Choroid plexus epithelial cell (primary cell): Measurements from ENCODE around the gene MICU1.
A peak's percentile ranks its signal among the peaks of the same experiment; 100 is the strongest.

Source experiments
- DNase-seq: peaks from one replicate; pipeline ENCODE4 v3.0.0-alpha.2; 2010; ENCODE audit warnings: low read depth
- H3K4me3 ChIP-seq: 2 replicates; pipeline ENCODE4 v1.5.1; 2011; ENCODE audit warnings: low read depth, mild to moderate bottlenecking, control low read depth, low read length, moderate library complexity
- TF ChIP-seq, protein P1 (sequence below): conservative IDR thresholded peaks from 2 replicates; pipeline ENCODE4 v1.5.1; 2011; ENCODE audit warnings: low read depth, mild to moderate bottlenecking, control low read depth, inconsistent platforms, low read length, moderate library complexity

The MICU1 gene

DNA sequence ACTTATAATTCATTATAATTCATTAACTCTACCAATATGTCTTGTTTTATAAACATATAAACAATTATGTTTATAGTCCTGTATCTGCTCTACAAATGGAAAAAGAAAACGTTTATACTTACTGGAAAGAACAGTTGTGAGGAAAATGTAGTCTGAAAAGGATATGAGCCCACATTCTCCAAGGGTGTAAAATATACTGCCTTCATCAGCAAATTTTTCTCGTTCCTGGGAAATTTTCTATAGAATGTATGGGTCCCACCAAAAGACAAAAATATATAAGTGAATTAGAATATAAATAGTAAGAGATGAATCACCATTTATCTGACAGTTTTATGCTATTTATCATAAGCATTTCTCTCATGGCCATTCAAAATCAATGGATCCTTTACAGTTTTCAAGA is 117.8 kb downstream of the MICU1 start:
- TF ChIP-seq, protein P1, sequence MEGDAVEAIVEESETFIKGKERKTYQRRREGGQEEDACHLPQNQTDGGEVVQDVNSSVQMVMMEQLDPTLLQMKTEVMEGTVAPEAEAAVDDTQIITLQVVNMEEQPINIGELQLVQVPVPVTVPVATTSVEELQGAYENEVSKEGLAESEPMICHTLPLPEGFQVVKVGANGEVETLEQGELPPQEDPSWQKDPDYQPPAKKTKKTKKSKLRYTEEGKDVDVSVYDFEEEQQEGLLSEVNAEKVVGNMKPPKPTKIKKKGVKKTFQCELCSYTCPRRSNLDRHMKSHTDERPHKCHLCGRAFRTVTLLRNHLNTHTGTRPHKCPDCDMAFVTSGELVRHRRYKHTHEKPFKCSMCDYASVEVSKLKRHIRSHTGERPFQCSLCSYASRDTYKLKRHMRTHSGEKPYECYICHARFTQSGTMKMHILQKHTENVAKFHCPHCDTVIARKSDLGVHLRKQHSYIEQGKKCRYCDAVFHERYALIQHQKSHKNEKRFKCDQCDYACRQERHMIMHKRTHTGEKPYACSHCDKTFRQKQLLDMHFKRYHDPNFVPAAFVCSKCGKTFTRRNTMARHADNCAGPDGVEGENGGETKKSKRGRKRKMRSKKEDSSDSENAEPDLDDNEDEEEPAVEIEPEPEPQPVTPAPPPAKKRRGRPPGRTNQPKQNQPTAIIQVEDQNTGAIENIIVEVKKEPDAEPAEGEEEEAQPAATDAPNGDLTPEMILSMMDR = no peak
- no peak overlapping the region for H3K4me3 ChIP-seq
- DNase-seq = no peak

DNA sequence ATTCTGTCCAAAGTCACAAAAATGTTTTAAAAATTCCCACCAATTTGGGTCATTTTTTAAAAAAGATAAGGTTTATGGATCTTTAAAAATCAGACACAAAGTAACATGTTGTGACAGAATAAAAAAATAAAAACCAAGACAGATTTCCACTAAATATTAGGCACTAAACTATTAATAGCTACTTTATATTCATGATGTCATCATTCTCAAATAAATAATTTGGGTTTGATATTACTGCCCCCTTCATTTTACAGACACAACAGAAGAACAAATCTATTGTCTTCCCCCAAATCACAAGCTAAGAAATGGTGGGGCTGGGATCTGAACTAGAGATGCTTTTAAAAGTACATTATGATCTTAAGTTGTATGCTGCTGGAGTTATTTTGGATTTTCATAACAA is 119.4 kb downstream of the MICU1 start:
- TF ChIP-seq, protein P1 = no peak
- H3K4me3 ChIP-seq = no peak overlapping the region
- no peak for DNase-seq

DNA sequence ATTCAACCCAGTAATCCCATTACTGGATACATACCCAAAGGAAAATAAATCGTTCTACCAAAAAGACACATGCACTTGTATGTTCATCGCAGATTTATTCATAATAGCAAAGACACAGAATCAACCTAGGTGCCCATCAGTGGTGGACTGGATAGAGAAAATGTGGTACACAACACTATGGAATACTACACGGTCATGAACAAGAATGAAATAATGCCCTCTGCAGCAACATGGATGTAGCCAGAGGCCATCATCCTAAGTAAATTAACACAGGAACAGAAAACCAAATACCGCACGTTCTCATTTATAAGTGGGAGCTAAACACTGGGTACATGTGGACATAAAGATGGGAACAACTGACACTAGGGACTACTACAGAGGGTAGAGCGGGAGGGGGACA is 120.4 kb downstream of the MICU1 start:
- no peak overlapping the region for H3K4me3 ChIP-seq
- TF ChIP-seq, protein P1 = no peak
- DNase-seq = no peak

DNA sequence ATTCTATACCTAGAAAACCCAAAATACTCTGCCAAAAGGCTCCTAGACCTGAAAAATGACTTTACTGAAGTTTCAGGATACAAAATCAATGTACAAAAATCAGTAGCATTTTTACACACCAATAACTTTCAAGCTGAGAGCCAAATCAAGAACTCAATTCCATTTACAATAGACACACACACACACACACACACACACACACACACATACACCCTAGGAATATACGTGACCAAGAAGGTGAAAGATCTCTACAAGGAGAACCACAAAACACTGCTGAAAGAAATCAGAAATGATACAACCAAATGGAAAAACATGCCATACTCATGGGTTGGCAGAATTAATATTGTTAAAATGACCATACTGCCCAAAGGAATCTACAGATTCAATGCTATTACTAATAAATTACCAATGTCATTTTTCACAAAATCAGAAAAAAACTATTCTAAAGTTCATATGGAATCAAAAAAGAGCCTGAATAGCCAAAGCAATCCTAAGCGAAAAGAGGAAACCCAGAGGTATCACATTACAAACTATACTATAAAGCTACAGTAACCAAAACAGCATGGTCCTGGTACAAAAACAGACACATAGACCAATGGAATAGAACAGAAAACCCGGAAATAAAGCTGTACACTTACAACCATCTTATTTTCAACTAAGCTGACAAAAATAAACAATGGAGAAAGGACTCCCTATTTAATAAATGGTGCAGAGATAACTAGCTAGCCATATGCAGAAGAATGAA is 122.0 kb downstream of the MICU1 start:
- H3K4me3 ChIP-seq = no peak overlapping the region
- DNase-seq = no peak
- TF ChIP-seq, protein P1 = no peak

DNA sequence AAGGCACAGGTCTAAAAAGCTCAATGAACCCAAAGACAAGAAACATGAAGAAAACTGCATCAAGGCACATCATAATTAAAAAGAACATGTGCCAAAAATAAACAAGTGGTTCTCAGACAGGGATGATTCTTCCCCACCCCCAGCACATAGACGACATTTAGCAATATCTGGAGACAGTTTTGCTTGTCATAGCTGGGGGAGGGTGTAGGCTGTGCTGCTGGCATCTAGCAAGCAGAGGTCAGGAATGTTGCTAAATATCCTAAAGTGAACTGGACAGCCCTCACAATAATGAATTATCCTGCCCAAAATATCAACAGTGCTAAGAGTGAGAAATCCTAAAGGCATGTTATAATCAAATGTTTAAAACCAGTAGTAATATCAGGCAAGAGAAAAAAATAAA is 122.6 kb downstream of the MICU1 start:
- no peak overlapping the region for H3K4me3 ChIP-seq
- DNase-seq = peak; percentile 68
- TF ChIP-seq, protein P1 = no peak

DNA sequence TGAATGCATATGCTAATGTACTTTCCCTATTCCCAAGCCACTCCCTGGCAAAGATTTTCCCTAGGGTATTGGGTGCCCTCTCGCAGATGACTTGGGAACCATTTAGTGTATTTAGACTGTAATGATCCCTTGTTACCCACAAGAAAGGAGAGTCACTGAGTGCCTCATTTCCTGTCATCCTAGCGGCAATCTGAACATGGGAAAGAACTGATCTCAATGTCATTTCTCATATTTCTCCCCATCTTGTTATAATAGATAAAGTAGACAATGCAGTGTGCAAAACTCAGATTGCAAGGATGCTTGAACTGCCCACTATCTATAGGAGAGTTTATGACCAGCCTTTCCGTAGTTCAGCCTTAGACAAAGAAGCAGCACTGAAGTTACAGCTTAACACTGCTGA is 123.3 kb downstream of the MICU1 start:
- H3K4me3 ChIP-seq = no peak overlapping the region
- TF ChIP-seq, protein P1 = no peak
- no peak for DNase-seq

DNA sequence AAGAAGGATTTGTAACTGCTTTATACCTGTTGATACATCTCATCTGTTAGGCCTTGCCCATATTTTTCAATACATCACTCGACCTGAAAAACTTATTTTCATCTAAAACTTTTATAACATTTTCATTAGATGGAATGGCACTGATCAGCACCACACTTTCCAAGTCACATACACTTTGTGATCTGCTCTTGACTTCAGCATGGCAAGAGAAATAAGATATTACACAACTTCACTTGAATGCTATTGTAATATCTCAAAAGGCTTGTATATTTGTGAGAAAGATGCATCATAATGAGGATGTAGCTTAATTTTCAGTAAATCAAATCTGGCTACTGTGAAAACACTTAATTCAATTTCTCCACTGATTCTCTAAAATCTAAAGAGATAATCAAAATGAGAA is 126.2 kb downstream of the MICU1 start:
- TF ChIP-seq, protein P1 = no peak
- no peak overlapping the region for H3K4me3 ChIP-seq
- DNase-seq = no peak
